Trophoblast cell (in vitro differentiated cells and primary cell): ENCODE results near the gene OPCML.

Experiments used
- DNase-seq, 2 donors: peaks; one replicate each; pipeline ENCODE4 v3.0.0-alpha.2; 2016
- H2AFZ ChIP-seq: 2 replicates; pipeline ENCODE4 v1.6.1; 2013; ENCODE audit warnings: low read length, moderate library complexity, mild to moderate bottlenecking; ENCODE audit not compliant: insufficient read depth, poor library complexity
- H2AK5ac ChIP-seq: 2 replicates; pipeline ENCODE4 v1.6.1; 2013; ENCODE audit warnings: mild to moderate bottlenecking, low read length
- H2BK120ac ChIP-seq: 2 replicates; pipeline ENCODE4 v1.6.1; 2013; ENCODE audit warnings: low read length, mild to moderate bottlenecking, moderate library complexity; ENCODE audit not compliant: insufficient read depth, poor library complexity
- H2BK12ac ChIP-seq: 2 replicates; pipeline ENCODE4 v1.6.1; 2013; ENCODE audit warnings: mild to moderate bottlenecking, low read length, moderate library complexity
- H2BK5ac ChIP-seq: 2 replicates; pipeline ENCODE4 v1.6.1; 2013; ENCODE audit warnings: low read length, low read depth, moderate library complexity, mild to moderate bottlenecking; ENCODE audit not compliant: poor library complexity
- H3K14ac ChIP-seq: 2 replicates; pipeline ENCODE4 v1.6.1; 2013; ENCODE audit warnings: mild to moderate bottlenecking, low read length
- H3K18ac ChIP-seq: 2 replicates; pipeline ENCODE4 v1.6.1; 2013; ENCODE audit warnings: mild to moderate bottlenecking, low read length
- H3K23ac ChIP-seq: 2 replicates; pipeline ENCODE4 v1.6.1; 2013; ENCODE audit warnings: low read length
- H3K27ac ChIP-seq: 2 replicates; pipeline ENCODE4 v1.5.1; 2013; ENCODE audit warnings: low read depth, mild to moderate bottlenecking, inconsistent platforms, low read length, moderate library complexity
- H3K27me3 ChIP-seq: 2 replicates; pipeline ENCODE4 v1.6.1; 2013; ENCODE audit warnings: inconsistent platforms, mild to moderate bottlenecking, low read length, moderate library complexity; ENCODE audit not compliant: insufficient read depth
- H3K36me3 ChIP-seq, 2 experiments: 1 replicate in 1 of 2; 2 replicates in 1 of 2; pipeline ENCODE4 v1.6.1; 2013; ENCODE audit warnings: low read length in 2 of 2, mild to moderate bottlenecking in 2 of 2, moderate library complexity in 1 of 2; ENCODE audit not compliant: insufficient read depth in 2 of 2, control insufficient read depth in 1 of 2
- H3K4ac ChIP-seq: 2 replicates; pipeline ENCODE4 v1.6.1; 2013; ENCODE audit warnings: low read depth, mild to moderate bottlenecking, low read length, moderate library complexity
- H3K4me1 ChIP-seq, 2 experiments: 1 replicate in 1 of 2; 2 replicates in 1 of 2; pipeline ENCODE4 v1.6.1; 2013; ENCODE audit warnings: low read length in 2 of 2, mild to moderate bottlenecking in 2 of 2, moderate library complexity in 1 of 2; ENCODE audit not compliant: insufficient read depth in 2 of 2, control insufficient read depth in 1 of 2
- H3K4me2 ChIP-seq: 2 replicates; pipeline ENCODE4 v1.6.1; 2013; ENCODE audit warnings: inconsistent platforms, mild to moderate bottlenecking, low read length, moderate library complexity
- H3K4me3 ChIP-seq: 2 replicates; pipeline ENCODE4 v1.5.1; 2013; ENCODE audit warnings: mild to moderate bottlenecking, low read depth, low read length, inconsistent platforms
- H3K79me1 ChIP-seq: one replicate; pipeline ENCODE4 v1.6.1; 2013; ENCODE audit warnings: low read length
- H3K79me2 ChIP-seq: 2 replicates; pipeline ENCODE4 v1.6.1; 2013; ENCODE audit warnings: low read length, mild to moderate bottlenecking; ENCODE audit not compliant: control insufficient read depth, insufficient read depth, poor library complexity
- H3K9ac ChIP-seq: 2 replicates; pipeline ENCODE4 v1.6.1; 2013; ENCODE audit warnings: mild to moderate bottlenecking, low read length
- H3K9me3 ChIP-seq: 2 replicates; pipeline ENCODE4 v1.6.1; 2013; ENCODE audit warnings: low read depth, mild to moderate bottlenecking, control low read depth, inconsistent platforms, low read length; ENCODE audit not compliant: insufficient read depth
- H4K12ac ChIP-seq: 2 replicates; pipeline ENCODE4 v1.6.1; 2013; ENCODE audit warnings: low read depth, mild to moderate bottlenecking, low read length, moderate library complexity
- H4K8ac ChIP-seq: 2 replicates; pipeline ENCODE4 v1.6.1; 2013; ENCODE audit warnings: low read depth, mild to moderate bottlenecking, low read length, moderate library complexity
- H4K91ac ChIP-seq: one replicate; pipeline ENCODE4 v1.6.1; 2013; ENCODE audit warnings: low read depth, mild to moderate bottlenecking, low read length, moderate library complexity
- WGBS: extraction: QIAGEN DNeasy Blood & Tissue Kit; methylation state at CpG from one replicate; pipeline ENCODE4 v1.1.7; 2013; ENCODE audit warnings: missing lambda C conversion rate; ENCODE audit not compliant: insufficient read length, insufficient coverage; ENCODE audit errors: extremely low coverage; 5-methylcytosine and 5-hydroxymethylcytosine counted together

Gene OPCML

DNA sequence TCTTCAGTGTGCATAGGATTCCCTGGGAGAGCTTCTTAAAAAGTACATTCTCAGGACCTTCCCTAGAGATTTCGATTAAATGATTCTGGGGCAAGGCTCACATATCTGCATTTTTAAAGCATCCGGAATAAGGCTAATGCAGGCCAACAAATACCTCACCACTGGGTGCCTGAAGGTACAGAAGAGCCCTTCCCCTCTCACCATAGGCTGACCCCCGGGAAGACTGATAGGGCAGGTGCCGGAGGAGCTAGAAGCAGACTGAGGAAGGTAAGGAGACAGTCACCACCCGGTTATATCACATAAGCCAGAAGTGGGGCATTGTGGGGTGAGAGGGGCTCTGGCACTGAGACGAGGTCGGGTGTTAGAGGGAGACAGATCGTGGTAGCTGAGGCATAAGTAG, 1102.6 kb downstream of the OPCML start:
- no peak overlapping the region for H3K4me2 ChIP-seq
- H4K12ac ChIP-seq: no peak overlapping the region
- no peak overlapping the region for H2AFZ ChIP-seq
- no peak overlapping the region for H4K8ac ChIP-seq
- H3K27me3 ChIP-seq: no peaks in the 10 kb centered on the region
- H3K27ac ChIP-seq: no peak overlapping the region
- H3K9ac ChIP-seq: no peak overlapping the region
- H3K79me2 ChIP-seq: no peaks in the 10 kb centered on the region
- no peak overlapping the region for H3K18ac ChIP-seq
- no peak overlapping the region for H3K4me3 ChIP-seq
- no peaks in the 10 kb centered on the region for H3K36me3 ChIP-seq
- H3K4ac ChIP-seq: no peak overlapping the region
- no peak overlapping the region for H3K23ac ChIP-seq
- whole genome bisulfite sequencing: no CpG with 5 or more reads among the region's 8 CpGs
- no peak overlapping the region for H3K14ac ChIP-seq
- no peaks in the 10 kb centered on the region for H3K79me1 ChIP-seq
- no peak for DNase-seq
- H2BK12ac ChIP-seq: no peak overlapping the region
- no peaks in the 10 kb centered on the region for H3K9me3 ChIP-seq
- no peak overlapping the region for H2AK5ac ChIP-seq
- no peaks in the 10 kb centered on the region for H3K4me1 ChIP-seq
- H2BK5ac ChIP-seq: no peak overlapping the region
- H2BK120ac ChIP-seq: no peak overlapping the region
- no peak overlapping the region for H4K91ac ChIP-seq

GRCh38 chr11:132427611-132428010, 1104.7 kb downstream of the OPCML start:
- H3K4me3 ChIP-seq: no peak overlapping the region
- H3K9ac ChIP-seq: no peak overlapping the region
- H3K4me2 ChIP-seq: no peak overlapping the region
- no peak overlapping the region for H2BK120ac ChIP-seq
- no peaks in the 10 kb centered on the region for H3K4me1 ChIP-seq
- H3K36me3 ChIP-seq: no peaks in the 10 kb centered on the region
- no peaks in the 10 kb centered on the region for H3K9me3 ChIP-seq
- no peaks in the 10 kb centered on the region for H3K27me3 ChIP-seq
- no peak overlapping the region for H3K18ac ChIP-seq
- H3K27ac ChIP-seq: no peak overlapping the region
- H3K79me1 ChIP-seq: no peaks in the 10 kb centered on the region
- WGBS: no CpG with 5 or more reads among the region's 6 CpGs
- no peak overlapping the region for H2BK12ac ChIP-seq
- no peak for DNase-seq
- no peak overlapping the region for H4K91ac ChIP-seq
- H3K23ac ChIP-seq: no peak overlapping the region
- H4K12ac ChIP-seq: no peak overlapping the region
- H2AFZ ChIP-seq: no peak overlapping the region
- H3K14ac ChIP-seq: no peak overlapping the region
- no peak overlapping the region for H2AK5ac ChIP-seq
- H3K79me2 ChIP-seq: no peaks in the 10 kb centered on the region
- no peak overlapping the region for H4K8ac ChIP-seq
- H3K4ac ChIP-seq: no peak overlapping the region
- no peak overlapping the region for H2BK5ac ChIP-seq

GRCh38 chr11:132424433-132424832, 1107.9 kb downstream of the OPCML start:
- H2AK5ac ChIP-seq: no peak overlapping the region
- H3K9ac ChIP-seq: no peak overlapping the region
- H3K4me2 ChIP-seq: no peak overlapping the region
- no peak overlapping the region for H4K91ac ChIP-seq
- no peaks in the 10 kb centered on the region for H3K36me3 ChIP-seq
- no CpG with 5 or more reads among the region's 8 CpGs for WGBS
- no peak overlapping the region for H3K27ac ChIP-seq
- H2BK5ac ChIP-seq: no peak overlapping the region
- no peak overlapping the region for H3K4me3 ChIP-seq
- H3K9me3 ChIP-seq: no peaks in the 10 kb centered on the region
- H2BK120ac ChIP-seq: no peak overlapping the region
- no peak overlapping the region for H3K18ac ChIP-seq
- no peak overlapping the region for H4K8ac ChIP-seq
- H3K14ac ChIP-seq: no peak overlapping the region
- no peak overlapping the region for H3K23ac ChIP-seq
- no peak overlapping the region for H2BK12ac ChIP-seq
- no peak overlapping the region for H4K12ac ChIP-seq
- no peak overlapping the region for H3K4ac ChIP-seq
- no peak for DNase-seq
- H2AFZ ChIP-seq: no peak overlapping the region
- H3K4me1 ChIP-seq: no peaks in the 10 kb centered on the region
- H3K27me3 ChIP-seq: no peaks in the 10 kb centered on the region
- H3K79me2 ChIP-seq: no peaks in the 10 kb centered on the region
- H3K79me1 ChIP-seq: no peaks in the 10 kb centered on the region

GRCh38 chr11:132423266-132423665, 1109.0 kb downstream of the OPCML start:
- no peak overlapping the region for H2BK5ac ChIP-seq
- no peaks in the 10 kb centered on the region for H3K36me3 ChIP-seq
- no peaks in the 10 kb centered on the region for H3K27me3 ChIP-seq
- no peak overlapping the region for H3K14ac ChIP-seq
- no peaks in the 10 kb centered on the region for H3K9me3 ChIP-seq
- no peak overlapping the region for H3K4ac ChIP-seq
- no peak overlapping the region for H2AK5ac ChIP-seq
- H3K18ac ChIP-seq: no peak overlapping the region
- H3K4me3 ChIP-seq: no peak overlapping the region
- no peak overlapping the region for H4K8ac ChIP-seq
- H2BK12ac ChIP-seq: no peak overlapping the region
- H3K4me1 ChIP-seq: no peaks in the 10 kb centered on the region
- H2AFZ ChIP-seq: no peak overlapping the region
- no peak overlapping the region for H3K4me2 ChIP-seq
- DNase-seq: no peak
- no peaks in the 10 kb centered on the region for H3K79me2 ChIP-seq
- no peak overlapping the region for H3K23ac ChIP-seq
- no peaks in the 10 kb centered on the region for H3K79me1 ChIP-seq
- H3K27ac ChIP-seq: no peak overlapping the region
- no peak overlapping the region for H3K9ac ChIP-seq
- no peak overlapping the region for H2BK120ac ChIP-seq
- no peak overlapping the region for H4K91ac ChIP-seq
- no peak overlapping the region for H4K12ac ChIP-seq
- no CpG with 5 or more reads among the region's 4 CpGs for WGBS
